CD14-positive monocyte (primary cell): ENCODE data around the gene TARBP1. TPM values are rescaled to one million over a fixed set of nuclear protein-coding genes. Genes with fewer than 3 reads are reported as not detected.

Experiments
- DNase-seq, 3 donors: peaks; one replicate each; pipeline ENCODE4 v3.0.0-alpha.2; 2011 to 2022
- H2AFZ ChIP-seq: 2 replicates; pipeline ENCODE4 v1.6.0; 2012; ENCODE audit warnings: mild to moderate bottlenecking, low read depth, low read length, inconsistent platforms; ENCODE audit not compliant: insufficient read depth, poor library complexity, severe bottlenecking
- H3K27ac ChIP-seq, 2 donors: 1 replicate in 1 of 2; 2 replicates in 1 of 2; pipeline ENCODE4 v1.5.1; 2012 to 2013; ENCODE audit warnings: low read length in 2 of 2, control low read depth in 1 of 2, inconsistent platforms in 1 of 2, low read depth in 1 of 2, mild to moderate bottlenecking in 1 of 2
- H3K27me3 ChIP-seq, 2 donors: one replicate each; pipeline versions ENCODE4 v1.6.0 to v1.6.1; 2011 to 2013; ENCODE audit warnings: low read length in 2 of 2; ENCODE audit not compliant: control insufficient read depth in 2 of 2, insufficient read depth in 2 of 2
- H3K36me3 ChIP-seq, 2 donors: replicated peaks in 1 of 2; 1 replicate in 1 of 2; 2 replicates in 1 of 2; pipeline versions ENCODE4 v1.5.1 to v1.6.1; 2012 to 2013; ENCODE audit warnings: low read length in 2 of 2, control low read depth in 1 of 2, inconsistent platforms in 1 of 2, mild to moderate bottlenecking in 1 of 2; ENCODE audit not compliant: insufficient read depth in 2 of 2, control insufficient read depth in 1 of 2
- H3K4me1 ChIP-seq, 2 donors: 1 replicate in 1 of 2; 2 replicates in 1 of 2; pipeline versions ENCODE4 v1.5.1 to v1.6.1; 2012 to 2013; ENCODE audit warnings: low read length in 2 of 2, control low read depth in 1 of 2, inconsistent platforms in 1 of 2, mild to moderate bottlenecking in 1 of 2, moderate library complexity in 1 of 2; ENCODE audit not compliant: insufficient read depth in 2 of 2, control insufficient read depth in 1 of 2
- H3K4me2 ChIP-seq: replicated peaks from 2 replicates; pipeline ENCODE3; 2012; ENCODE audit warnings: low read length, moderate library complexity, mild to moderate bottlenecking; ENCODE audit not compliant: poor library complexity, severe bottlenecking; ENCODE audit errors: extremely low read depth
- H3K4me3 ChIP-seq, 3 experiments: fragments of 200-600 bp in 1 of 3; sonication (generic) in 1 of 3; replicated peaks in 1 of 3; 1 replicate in 2 of 3; 2 replicates in 1 of 3; pipeline ENCODE4 v1.5.1; 2011 to 2013; ENCODE audit warnings: low read length in 3 of 3, mild to moderate bottlenecking in 3 of 3, control low read depth in 2 of 3, low read depth in 2 of 3, inconsistent platforms in 1 of 3, moderate library complexity in 1 of 3
- H3K79me2 ChIP-seq: 2 replicates; pipeline ENCODE4 v1.6.0; 2012; ENCODE audit warnings: mild to moderate bottlenecking, control low read depth, inconsistent platforms, low read length, moderate library complexity; ENCODE audit not compliant: insufficient read depth
- H3K9ac ChIP-seq: 2 replicates; pipeline ENCODE4 v1.6.0; 2017; ENCODE audit warnings: low read length, mild to moderate bottlenecking; ENCODE audit not compliant: insufficient read depth, poor library complexity, severe bottlenecking
- H3K9me3 ChIP-seq, 2 donors: replicated peaks in 1 of 2; 1 replicate in 1 of 2; 2 replicates in 1 of 2; pipeline versions ENCODE4 v1.5.1 to v1.6.1; 2012 to 2013; ENCODE audit warnings: low read length in 2 of 2, control low read depth in 1 of 2; ENCODE audit not compliant: control insufficient read depth in 1 of 2, insufficient read depth in 1 of 2
- H4K20me1 ChIP-seq: 2 replicates; pipeline ENCODE4 v1.6.0; 2012; ENCODE audit warnings: mild to moderate bottlenecking, low read length, control low read depth, moderate library complexity; ENCODE audit not compliant: insufficient read depth
- H3K27ac Mint-ChIP-seq, 7 donors: one replicate each; pipeline ENCODE4 v1.8.0; 2020; ENCODE audit warnings: mild to moderate bottlenecking in 7 of 7, mixed read lengths in 7 of 7, moderate library complexity in 6 of 7, inconsistent platforms in 2 of 7
- H3K27me3 Mint-ChIP-seq, 3 donors: one replicate each; pipeline ENCODE4 v1.8.0; 2021 to 2022; ENCODE audit warnings: low read depth in 3 of 3, mild to moderate bottlenecking in 3 of 3, mixed read lengths in 3 of 3, moderate library complexity in 3 of 3, inconsistent platforms in 1 of 3
- H3K36me3 Mint-ChIP-seq, 2 donors: one replicate each; pipeline ENCODE4 v1.8.0; 2020; ENCODE audit warnings: mixed read lengths in 2 of 2, inconsistent platforms in 1 of 2, mild to moderate bottlenecking in 1 of 2
- H3K4me1 Mint-ChIP-seq: one replicate; pipeline ENCODE4 v1.8.0; 2020; ENCODE audit warnings: mild to moderate bottlenecking, mixed read lengths
- H3K4me3 Mint-ChIP-seq, 2 donors: one replicate each; pipeline ENCODE4 v1.8.0; 2020; ENCODE audit warnings: mild to moderate bottlenecking in 2 of 2, mixed read lengths in 2 of 2, moderate library complexity in 1 of 2
- H3K9me3 Mint-ChIP-seq, 7 donors: one replicate each; pipeline ENCODE4 v1.8.0; 2020 to 2022; ENCODE audit warnings: mixed read lengths in 7 of 7, mild to moderate bottlenecking in 6 of 7, moderate library complexity in 6 of 7, inconsistent platforms in 2 of 7
- WGBS: methylation state at CpG from one replicate; pipeline ENCODE4 v1.1.5; 2013; ENCODE audit warnings: missing lambda C conversion rate; ENCODE audit not compliant: insufficient coverage; 5-methylcytosine and 5-hydroxymethylcytosine counted together
- intact Hi-C, 2 donors: fragments of 100-400 bp; cut with micrococcal nuclease; formaldehyde crosslinking; loops; one replicate each; pipeline versions ENCODE4 v1.15.0 to v1.15.1; 2023
- polyA plus RNA-seq, 3 donors: library from polyadenylated mRNA; depleted of rRNA in 1 of 3; unstranded in 2 of 3; stranded (reverse) in 1 of 3; fragments of 300-500 nt in 2 of 3; fragments of >200 nt in 1 of 3; fragmentation: Illumina TruSeq in 2 of 3; gene quantifications; 1 replicate in 2 of 3; 2 replicates in 1 of 3; pipeline ENCODE4 v1.2.3, GENCODE V29; 2012 to 2021
- TF ChIP-seq, protein P1 (sequence below): fragments of 200-600 bp; IDR thresholded peaks from one replicate; pipeline ENCODE4 v1.8.0; 2022; ENCODE audit warnings: antibody characterized with exemption, mild to moderate bottlenecking

The TARBP1 gene
- polyA plus RNA-seq, 3 donors: 1.4 to 30.9 (median 3.2) TPM

GRCh38 chr1:234528074-234528865, 49.3 kb upstream of the TARBP1 start:
- H3K4me3 Mint-ChIP-seq: peak overlapping the region; percentile 20 to 67
- H3K27me3 ChIP-seq: no peaks in the 10 kb centered on the region
- peaks cover 3 to 4% of the 10 kb centered on the region in 2 donors for H3K36me3 Mint-ChIP-seq
- no peak overlapping the region for H2AFZ ChIP-seq
- H3K27ac ChIP-seq: peak overlapping the region in 1 of 2 donors; percentile 59
- 78% methylated on average over 4 of the region's 14 CpGs for WGBS
- no peaks in the 10 kb centered on the region for H3K36me3 ChIP-seq
- intact Hi-C loops: no loop called here
- peaks cover 2% of the 10 kb centered on the region in 3 donors for H3K27me3 Mint-ChIP-seq
- DNase-seq: peak in 2 of 3 donors; percentile 49 to 58
- H3K4me1 ChIP-seq: peaks cover 77 to 79% of the 10 kb centered on the region in 2 donors
- peak overlapping the region; percentile 73 to 90 (median 82) for H3K27ac Mint-ChIP-seq
- H3K4me2 ChIP-seq: peak overlapping the region; percentile 49
- H3K79me2 ChIP-seq: no peaks in the 10 kb centered on the region
- H3K4me3 ChIP-seq: peak overlapping the region in 1 of 3 experiments; percentile 31
- no peaks in the 10 kb centered on the region for H4K20me1 ChIP-seq
- H3K9me3 ChIP-seq: no peaks in the 10 kb centered on the region
- TF ChIP-seq, protein P1, sequence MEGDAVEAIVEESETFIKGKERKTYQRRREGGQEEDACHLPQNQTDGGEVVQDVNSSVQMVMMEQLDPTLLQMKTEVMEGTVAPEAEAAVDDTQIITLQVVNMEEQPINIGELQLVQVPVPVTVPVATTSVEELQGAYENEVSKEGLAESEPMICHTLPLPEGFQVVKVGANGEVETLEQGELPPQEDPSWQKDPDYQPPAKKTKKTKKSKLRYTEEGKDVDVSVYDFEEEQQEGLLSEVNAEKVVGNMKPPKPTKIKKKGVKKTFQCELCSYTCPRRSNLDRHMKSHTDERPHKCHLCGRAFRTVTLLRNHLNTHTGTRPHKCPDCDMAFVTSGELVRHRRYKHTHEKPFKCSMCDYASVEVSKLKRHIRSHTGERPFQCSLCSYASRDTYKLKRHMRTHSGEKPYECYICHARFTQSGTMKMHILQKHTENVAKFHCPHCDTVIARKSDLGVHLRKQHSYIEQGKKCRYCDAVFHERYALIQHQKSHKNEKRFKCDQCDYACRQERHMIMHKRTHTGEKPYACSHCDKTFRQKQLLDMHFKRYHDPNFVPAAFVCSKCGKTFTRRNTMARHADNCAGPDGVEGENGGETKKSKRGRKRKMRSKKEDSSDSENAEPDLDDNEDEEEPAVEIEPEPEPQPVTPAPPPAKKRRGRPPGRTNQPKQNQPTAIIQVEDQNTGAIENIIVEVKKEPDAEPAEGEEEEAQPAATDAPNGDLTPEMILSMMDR: no peak
- no peaks in the 10 kb centered on the region for H3K9me3 Mint-ChIP-seq
- H3K9ac ChIP-seq: no peak overlapping the region
- H3K4me1 Mint-ChIP-seq: peaks cover 62% of the 10 kb centered on the region

DNA sequence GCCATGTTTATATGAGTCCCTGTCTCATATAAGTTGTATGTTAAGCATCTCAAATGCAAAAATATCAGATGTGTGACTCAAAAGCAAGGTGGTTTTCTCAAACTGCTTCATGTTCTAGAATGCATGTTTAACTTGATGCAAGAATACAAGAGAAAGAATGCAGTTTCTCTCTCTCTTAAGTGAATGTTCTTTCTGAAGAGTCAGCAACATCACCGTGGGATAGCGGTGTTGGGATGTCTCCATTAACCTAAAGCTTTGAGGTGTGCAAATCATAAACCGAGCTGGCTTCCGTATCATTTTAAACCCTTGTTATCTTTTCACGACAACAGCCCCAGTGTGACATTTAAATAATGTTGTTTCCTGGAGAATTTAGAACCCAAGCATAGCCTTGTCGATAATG, 48.4 kb upstream of the TARBP1 start:
- H3K4me1 ChIP-seq: peaks cover 77 to 78% of the 10 kb centered on the region in 2 donors
- no peak for DNase-seq
- TF ChIP-seq, protein P1: no peak
- H3K36me3 ChIP-seq: no peaks in the 10 kb centered on the region
- no CpG with 5 or more reads among the region's 6 CpGs for WGBS
- no peaks in the 10 kb centered on the region for H3K9me3 ChIP-seq
- H2AFZ ChIP-seq: no peak overlapping the region
- intact Hi-C loops: no loop called here
- H3K27ac Mint-ChIP-seq: peak overlapping the region in 1 of 7 donors; percentile 35
- H3K4me3 Mint-ChIP-seq: no peak overlapping the region
- no peaks in the 10 kb centered on the region for H3K79me2 ChIP-seq
- H3K36me3 Mint-ChIP-seq: peaks cover 0 to 3% of the 10 kb centered on the region in 2 donors
- H3K4me2 ChIP-seq: no peak overlapping the region
- H3K4me1 Mint-ChIP-seq: peaks cover 53% of the 10 kb centered on the region
- H4K20me1 ChIP-seq: no peaks in the 10 kb centered on the region
- no peak overlapping the region for H3K27ac ChIP-seq
- H3K9me3 Mint-ChIP-seq: no peaks in the 10 kb centered on the region
- no peak overlapping the region for H3K4me3 ChIP-seq
- H3K27me3 ChIP-seq: no peaks in the 10 kb centered on the region
- H3K27me3 Mint-ChIP-seq: peaks cover 0 to 2% (median 2%) of the 10 kb centered on the region in 3 donors
- H3K9ac ChIP-seq: no peak overlapping the region
